RCC 7860 (cell line): Measurements from ENCODE around the gene ASS1.
A peak's percentile ranks its signal among the peaks of the same experiment; 100 is the strongest.

Source experiments
- DNase-seq: peaks from one replicate; pipeline ENCODE4 v3.0.0-alpha.2; 2015; ENCODE audit warnings: low spot score
- FAIRE-seq: peaks from 2 replicates; lab custom pipeline; 2012; peaks lifted over from hg19 to GRCh38; lab: Jason Lieb, UNC

The ASS1 gene

DNA sequence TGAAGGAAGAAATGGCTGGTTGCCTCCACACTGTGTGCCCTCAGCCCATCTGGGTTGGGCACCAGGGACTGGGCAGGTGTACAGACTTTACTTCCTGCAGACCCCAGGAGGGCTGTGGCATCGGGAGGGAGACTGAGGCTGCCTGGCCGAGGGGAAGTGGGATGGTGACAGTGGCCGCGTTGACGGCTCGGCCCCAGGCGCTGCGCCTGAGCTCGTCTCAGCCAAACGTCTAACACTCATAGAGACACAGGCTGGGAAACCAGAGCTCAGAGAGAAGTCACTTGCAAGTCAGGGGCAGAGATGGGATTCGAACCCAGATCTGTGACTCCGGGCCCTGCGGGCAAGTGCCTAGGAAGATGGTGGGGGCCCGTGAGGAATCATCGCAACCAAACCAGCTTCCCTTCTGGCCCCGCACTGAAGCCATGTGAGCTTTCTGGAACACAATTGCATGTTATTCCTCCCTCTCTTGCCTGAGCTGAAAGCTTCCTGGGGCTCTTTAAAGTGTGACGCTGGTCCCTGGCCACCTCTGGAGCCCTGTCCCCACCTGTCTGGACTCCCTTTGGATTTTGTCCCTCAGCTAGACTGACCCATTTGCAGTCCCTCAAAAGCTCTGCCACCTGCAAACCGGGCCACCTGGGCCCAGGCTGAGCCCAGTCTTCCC, 81.6 kb downstream of the ASS1 start:
- FAIRE-seq, result no peak
- DNase-seq, result no peak

DNA sequence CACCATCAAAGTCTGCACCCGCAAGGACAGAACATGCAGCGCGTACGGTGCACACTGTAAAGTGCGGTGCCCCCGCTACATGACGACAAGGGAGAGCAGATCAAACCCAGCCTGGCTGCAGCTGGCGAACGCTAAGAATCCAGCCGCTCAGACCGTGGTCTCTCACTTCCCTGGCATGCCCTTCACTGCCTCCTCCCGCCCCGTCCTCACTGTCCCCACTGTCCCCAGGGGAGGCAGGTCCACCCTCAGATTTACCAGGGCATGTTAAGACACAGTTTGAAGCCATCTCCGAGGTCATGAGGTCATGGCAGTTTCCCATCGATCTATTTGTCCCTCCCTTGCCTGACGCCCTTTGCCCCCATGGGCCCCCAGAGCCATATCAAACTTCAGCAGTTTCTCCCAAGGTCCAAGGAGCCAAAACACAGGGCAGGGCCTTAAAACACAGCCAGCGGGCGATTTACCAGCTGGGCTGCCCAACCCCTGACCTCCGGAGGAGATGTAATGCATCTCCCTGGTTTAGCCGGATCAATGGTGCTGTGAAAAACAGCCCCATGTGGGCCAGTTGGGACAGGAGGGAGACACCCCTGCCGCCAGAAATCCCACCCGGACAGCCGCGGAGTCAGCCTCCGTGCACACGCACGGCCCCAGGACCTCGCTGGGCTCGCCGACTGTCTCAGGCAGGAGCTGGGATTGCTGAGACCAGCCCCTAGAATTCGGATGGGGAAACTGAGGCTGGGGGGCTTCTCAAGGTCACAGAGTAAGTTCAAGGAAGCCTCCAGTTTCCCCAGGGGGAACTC, 82.3 kb downstream of the ASS1 start:
- FAIRE-seq, result no peak
- no peak for DNase-seq

DNA sequence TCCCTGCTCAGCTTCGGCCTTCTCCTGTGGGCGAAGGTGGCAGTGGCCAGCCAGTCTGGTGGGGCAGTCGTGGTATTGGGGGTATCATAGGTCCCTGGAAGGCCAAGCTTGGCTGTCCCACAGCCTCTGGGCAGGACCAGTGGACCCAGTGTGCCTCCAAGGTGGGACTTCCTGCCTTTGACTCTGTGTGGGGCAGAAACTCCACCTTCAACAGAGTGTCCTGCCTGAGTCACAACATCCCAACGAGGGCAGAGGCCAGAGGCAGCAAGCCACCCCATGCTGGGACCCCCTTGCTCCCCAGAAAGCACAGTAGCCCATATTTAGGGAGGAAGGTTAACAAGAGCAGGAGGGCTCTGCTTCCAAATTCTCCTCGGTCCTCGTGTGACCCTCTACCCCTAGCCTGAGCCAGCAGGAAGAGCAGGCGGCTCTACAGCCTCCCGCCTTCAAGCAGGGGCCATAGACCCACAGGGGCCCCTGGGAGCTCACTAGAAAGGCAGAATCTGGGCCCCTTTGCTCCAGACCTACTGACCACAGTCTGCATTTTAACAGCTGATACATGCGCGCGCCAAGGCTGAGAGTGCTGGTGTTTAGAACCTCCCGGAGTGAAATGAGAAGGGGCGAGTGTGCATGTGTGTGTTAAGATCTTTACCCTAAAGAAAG, 83.0 kb downstream of the ASS1 start:
- FAIRE-seq (no peak), DNase-seq (no peak)

DNA sequence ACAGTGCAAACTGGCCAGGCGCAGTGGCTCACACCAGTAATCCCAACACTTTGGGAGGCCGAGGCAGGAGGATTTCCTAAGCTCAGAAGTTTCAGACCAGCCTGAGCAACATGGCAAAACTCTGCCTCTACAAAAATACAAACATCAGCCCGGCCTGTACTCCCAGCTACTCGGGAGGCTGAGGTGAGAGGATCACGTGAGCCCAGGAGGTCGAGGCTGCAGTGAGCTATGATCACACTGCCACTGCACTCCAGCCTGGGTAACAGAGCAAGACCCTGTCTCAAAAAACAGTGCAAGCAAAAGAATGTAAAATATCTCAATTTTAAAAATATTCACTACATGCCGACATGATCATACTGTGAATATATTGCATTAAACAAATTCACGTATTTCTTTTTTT, 83.9 kb downstream of the ASS1 start:
- FAIRE-seq (no peak), DNase-seq (no peak)

DNA sequence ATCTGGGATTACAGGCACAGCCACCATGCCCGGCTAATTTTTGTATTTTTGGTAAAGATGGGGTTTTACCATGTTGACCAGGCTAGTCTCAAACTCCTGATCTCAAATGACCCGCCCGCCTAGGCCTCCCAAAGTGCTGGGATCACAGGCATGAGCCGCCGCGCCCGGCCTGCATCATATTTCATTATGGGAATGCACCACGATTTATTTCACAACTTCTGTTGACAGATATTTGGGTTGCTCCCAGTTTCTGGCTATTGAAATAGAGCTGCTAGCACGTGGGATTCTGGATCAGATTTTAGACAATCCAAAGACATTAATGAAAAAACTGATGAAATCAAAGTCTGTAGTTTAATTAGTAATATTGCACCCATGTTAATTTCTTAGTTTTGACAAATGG, 86.2 kb downstream of the ASS1 start:
- no peak for FAIRE-seq

DNA sequence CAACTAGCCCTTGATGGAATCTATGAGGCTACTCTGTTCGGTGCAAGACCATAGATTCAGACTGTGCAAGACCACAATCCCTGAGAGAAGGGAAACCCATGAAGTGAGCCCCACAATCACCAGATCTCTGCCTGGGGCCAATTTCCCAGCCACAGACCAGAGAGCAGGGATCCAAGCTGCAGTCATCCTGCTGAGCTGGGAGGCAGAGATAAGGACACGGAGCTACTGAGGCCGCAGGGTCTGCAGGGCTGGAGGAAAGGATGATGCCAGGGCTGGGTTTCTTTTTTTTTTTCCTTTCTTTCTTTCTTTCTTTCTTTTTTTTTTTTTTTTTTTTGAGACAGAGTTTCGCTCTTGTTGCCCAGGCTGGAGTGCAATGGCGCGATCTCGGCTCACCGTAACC, 86.9 kb downstream of the ASS1 start:
- DNase-seq (no peak), FAIRE-seq (no peak)

More for the DNA sequence above, 86.2 kb downstream of the ASS1 start:
- DNase-seq, result no peak

DNA sequence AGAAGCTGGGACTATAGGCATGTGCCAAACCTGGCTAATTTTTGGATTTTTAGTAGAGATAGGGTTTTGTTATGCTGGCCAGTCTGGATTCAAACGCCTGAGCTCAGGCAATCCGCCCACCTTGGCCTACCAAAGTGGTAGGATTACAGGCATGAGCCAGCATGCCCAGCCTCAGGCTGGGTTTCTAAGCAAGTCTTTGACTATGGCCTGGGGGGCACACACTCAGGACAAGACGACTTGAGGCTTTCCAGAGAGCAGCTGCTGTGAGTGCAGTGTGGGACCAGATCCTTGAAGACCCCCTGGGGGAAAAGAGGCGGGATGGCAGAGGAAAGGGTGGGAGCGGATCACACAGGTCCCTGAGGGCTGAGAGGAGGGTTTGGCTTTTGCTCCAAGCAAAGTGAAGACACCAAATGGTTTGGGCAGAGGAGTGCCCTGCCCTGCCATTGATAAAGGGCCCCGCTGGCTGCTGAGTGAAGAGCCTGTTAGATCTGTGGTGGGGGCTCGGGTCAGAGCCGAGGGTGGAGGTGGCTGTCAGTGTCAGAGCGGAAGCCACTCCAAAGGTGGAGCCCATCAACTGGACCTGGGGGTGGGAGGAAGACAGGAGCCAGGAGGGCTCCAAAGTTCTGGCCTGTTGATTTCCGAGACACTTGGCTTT, 87.8 kb downstream of the ASS1 start:
- DNase-seq (no peak), FAIRE-seq (no peak)

DNA sequence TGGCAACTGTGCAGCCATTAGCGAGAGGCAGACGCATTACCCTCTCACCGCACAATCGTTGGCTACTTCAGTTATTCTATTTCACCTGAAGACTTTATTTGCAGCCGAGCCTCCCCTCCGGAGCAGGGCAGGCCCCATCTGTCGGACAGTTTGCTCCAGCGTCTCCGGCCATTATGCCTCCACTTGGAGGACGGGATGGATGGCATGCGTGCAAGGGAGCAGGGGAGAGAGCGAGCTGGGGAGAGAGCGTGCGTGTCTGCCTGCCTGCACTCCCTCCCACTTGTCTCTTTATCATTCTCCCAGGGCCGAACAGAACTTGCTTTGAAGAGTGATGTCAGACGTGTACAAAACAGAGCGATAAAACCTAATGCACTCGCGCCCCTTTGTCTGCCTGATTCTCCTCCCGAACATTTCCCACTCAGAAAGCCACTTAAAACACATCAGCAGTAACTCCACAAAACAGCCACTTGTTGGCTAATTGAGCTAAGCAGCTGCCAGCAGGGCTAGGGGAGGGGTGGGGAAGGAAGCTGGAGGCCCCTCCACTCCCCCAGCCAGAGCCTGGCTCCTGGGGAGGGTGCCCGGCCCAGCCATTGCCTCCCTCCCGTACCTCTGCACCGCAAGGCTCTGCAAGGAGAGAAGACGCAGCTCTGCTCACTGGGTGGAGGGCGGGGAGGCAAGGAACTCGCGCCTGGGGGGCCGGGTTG, 91.2 kb downstream of the ASS1 start:
- no peak for DNase-seq
- FAIRE-seq, result no peak

DNA sequence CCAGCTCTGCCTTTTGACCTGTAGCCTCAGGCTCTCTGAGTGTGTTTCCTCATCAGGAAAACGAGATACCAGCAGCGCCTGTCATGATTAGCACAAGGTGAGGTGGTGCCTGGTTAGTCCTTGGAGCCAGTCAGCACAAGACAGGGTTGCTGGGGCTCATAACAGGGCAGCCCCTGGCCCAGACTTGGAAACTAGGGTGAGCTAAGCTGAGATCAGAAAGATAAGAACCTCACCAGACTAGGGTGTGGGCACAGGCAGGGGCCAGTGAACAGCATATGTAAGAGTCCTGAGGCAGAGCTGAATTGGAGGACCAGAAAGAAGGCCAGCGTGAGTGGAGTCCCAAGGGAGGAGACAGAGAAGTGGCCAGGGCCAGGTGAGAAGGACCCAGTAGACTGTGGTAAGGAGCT, 91.9 kb downstream of the ASS1 start:
- no peak for FAIRE-seq
- no peak for DNase-seq

DNA sequence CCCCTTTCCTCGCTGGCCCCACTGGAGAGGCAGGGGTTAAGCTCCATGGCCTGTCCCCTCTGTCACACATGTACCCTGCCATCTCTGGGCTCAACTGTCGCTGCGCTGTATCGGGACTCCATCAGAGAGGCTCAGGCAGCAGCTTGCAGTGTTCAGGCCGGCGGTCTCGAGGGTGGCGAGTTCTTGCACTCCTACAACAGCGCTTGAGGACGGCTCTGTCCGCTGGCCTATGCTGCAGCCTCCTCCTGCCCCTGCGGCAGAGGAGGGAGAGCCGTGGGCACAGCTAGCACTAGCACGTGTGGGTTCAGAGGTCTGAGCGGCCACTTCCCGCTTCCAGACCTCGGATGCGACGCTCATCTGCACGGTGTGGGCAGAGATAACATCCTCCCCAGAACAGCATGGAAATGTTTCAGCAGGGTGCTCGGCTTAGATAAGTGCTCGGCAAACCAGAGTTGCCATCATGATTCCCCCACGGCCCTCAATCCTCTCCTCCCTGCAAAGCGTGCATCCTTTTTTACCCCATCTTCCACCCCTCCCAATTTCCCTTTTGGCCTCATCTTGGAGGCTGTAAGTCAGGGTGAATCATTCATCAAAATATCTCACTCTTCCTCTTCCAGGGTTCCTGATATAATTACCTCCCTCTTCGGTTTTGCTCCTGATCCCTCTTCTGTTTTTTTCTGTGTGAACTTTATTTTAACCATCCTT, 92.7 kb downstream of the ASS1 start:
- DNase-seq (no peak), FAIRE-seq (no peak)

DNA sequence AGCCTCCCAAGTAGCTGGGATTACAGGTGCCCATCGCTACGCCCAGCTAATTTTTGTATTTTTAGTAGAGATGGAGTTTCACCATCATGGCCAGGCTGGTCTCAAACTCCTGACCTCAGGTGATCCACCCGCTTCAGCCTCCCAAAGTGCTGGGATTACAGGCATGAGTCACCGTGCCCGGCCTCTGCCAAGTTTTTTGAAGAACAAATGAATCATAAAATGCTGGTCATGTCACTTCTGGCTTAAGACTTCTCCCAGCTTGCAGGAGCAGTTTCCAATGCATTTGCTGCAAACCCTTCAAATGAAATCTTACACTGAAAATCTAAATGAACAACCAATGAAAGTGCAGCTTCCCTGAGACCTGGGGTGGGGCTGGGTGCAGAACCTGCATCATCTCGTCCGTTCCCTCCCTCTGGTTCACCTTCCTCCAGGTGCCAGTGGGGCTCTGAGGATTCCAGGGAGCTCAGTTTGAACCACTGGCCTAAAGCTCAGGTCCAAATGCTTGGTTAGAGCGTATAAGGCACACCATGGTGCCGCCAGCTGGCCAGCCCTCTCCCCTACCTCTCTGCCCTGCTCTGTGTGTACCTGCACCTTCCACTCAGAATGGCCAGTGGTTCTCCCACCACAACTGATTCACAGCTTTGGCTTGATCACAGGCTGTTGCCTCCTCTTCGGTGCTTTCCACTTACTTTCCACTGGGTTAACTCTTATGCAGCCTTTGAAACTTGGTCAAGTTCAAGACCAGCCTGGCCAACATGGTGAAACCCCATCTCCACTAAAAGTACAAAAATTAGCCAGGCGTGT, 94.9 kb downstream of the ASS1 start:
- FAIRE-seq (no peak), DNase-seq (peak; percentile 44)

DNA sequence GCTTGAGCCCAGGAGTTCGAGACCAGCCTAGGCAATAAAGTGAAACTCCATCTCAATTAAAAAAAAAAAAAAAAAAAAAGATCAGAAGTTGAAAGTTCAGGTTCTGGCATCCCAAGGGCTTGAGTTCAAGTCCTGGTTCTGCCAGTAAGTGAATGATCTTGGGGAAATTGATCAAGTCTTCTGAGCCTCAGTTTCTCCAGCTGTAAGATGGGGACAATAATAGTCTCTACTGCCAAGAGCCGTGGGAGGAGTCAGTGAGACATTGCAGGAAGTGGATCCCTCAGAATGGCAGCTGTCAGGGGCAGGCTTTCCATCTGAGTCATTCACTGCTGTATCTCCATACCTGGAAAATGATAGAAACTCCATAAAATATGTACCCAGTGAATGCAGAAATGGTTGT, 96.8 kb downstream of the ASS1 start:
- DNase-seq (no peak), FAIRE-seq (no peak)

DNA sequence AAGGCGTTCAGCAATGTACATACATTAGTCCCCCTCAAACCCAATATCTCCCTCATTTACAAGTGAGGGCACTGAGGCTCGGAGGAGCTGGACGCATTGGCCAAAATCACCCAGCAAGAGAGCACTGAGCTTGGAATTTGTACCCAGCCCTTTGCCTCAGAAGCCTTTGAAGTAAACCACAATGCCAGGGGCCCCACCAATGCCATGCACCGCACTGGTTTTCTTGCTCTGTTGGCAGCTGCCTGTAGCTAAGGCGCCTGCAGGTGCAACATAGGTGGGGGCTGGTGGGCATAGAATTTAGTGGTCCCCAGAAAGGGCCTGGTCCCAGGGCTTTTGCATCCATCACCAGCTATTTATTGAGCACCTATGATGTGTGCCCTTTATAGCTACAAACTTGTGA, 97.3 kb downstream of the ASS1 start:
- FAIRE-seq, result no peak

DNA sequence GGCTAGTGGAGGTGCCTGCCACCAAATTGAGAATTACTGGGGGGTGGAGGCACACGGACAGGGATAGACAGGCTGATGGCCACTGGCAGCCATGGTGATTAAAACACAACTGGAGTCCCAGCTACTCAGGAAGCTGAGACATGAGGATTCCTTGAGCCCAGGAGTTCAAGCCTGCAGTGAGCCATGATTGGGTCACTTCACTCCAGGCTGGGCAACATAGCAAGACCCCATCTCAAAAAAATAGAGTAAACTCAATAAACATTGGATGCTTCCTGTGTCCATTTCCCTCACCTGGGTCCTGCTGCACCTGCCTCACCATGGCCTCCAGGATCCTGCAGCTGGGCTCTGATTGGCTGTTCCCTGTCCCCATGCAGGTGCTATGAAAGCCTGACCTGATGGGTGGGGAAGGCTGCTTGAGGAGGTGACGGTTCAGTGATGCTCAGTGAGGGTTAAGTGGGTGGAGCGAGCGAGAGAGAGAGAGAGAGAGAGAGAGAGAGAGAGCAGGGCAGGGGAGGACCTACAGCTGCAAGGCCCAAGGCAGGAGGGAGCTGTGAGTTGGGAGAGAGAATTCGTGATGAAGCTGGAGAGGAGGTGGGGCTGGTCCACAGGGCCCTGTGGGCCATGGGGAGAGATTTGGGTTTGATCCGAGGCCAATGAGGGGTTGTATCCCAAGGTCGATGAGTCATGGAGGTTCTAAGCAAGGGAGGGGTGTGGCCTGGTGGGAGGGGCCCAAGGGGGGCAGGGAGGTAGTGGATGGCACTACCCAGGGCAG, 97.9 kb downstream of the ASS1 start:
- DNase-seq, result no peak
- FAIRE-seq, result no peak

More for the DNA sequence above, 97.3 kb downstream of the ASS1 start:
- DNase-seq, result no peak

DNA sequence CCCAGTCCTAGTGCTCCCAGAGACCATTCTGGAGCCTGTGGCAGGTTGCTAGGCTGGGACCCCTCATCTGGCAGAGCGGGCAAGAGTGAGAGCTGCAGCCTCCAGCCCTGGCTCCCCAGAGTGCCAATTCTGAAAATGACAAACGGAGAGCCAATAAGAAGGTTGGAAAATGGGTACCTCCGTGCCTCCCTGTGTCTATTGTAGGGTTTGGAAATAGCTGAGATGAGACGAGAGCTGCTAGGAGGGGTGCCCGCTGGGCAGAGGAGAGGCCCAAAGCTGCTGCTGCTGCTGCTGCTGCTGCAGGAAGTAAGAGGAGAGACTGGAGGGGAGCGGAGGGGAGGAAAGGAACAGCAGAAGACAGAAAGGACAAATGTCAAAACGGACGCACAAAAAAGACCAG, 98.6 kb downstream of the ASS1 start:
- DNase-seq (no peak), FAIRE-seq (no peak)

DNA sequence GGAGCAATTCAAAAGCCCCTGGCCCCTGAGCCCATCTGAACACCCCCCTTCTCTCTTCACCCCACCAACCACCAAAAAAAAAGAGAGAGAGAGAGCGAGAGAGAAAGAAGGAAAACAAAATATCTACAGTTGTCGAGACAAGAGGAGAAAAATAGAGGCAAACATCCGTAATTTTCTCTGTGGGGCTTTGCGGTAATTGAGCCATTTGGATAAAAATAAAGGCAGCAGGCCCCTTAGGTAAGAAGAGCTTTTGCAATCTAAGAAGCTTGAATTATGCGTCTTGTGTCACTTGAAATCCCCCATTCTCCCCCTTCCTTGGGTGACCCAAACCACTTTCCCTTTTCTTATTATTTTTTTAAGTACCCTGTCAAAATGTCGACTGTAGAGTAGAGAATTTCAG, 99.1 kb downstream of the ASS1 start:
- no peak for DNase-seq
- no peak for FAIRE-seq

DNA sequence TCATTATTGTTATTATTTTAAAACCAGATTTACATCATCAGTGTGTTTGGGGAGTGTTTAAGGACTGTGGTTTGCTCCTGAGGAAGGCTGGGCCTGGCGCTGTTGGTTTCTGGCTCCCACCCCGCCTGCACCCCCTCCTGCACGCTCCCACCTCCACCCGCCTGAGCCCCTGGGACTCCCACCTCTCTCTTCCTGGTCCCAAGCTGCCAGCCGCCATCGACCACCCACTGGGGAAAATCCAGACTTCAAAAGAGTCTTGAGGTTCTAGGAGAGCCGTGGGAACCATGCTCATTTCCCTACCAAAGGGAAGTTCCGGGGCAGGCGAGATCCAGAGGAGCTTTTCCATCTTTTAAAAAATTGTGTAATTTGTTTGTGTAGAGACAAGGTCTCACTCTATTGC, 99.6 kb downstream of the ASS1 start:
- DNase-seq, result no peak
- FAIRE-seq, result no peak

DNA sequence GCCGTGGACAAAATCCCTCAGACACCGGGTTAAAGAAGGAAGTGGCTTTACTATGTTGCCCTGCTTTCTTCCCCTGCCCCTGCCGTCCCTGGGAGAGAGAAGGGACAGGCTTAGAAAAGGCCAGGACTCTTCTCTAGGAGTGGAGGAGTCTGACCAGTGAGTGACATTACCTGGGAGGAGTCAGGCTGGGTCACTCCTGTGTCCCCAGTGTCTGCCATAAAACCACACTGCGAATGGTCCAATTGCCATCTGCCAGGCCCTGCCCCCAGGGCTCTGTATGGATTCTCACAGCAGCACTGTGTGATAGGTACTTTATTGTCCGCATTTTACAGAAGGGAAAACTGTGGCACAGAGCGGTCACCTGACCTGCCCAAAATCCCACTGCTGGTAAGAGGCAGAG, 103.3 kb downstream of the ASS1 start:
- FAIRE-seq, result no peak

More for the DNA sequence above, 103.3 kb downstream of the ASS1 start:
- no peak for DNase-seq
